Activated CD4-positive, CD25-positive, alpha-beta regulatory T cell treated with anti-CD3 and anti-CD28 coated beads, Interleukin-2, amount 50 U/mL, for 72 hours (primary cell): ENCODE results near the gene FLACC1.
"Not testable (repeated sequence)": the region's sequence is repeated elsewhere in the genome, so short reads cannot be mapped to it uniquely, and the experiment has no call there.

Experiments used
- DNase-seq: peaks from one replicate; pipeline ENCODE4 v3.0.0; 2021

FLACC1 gene

DNA sequence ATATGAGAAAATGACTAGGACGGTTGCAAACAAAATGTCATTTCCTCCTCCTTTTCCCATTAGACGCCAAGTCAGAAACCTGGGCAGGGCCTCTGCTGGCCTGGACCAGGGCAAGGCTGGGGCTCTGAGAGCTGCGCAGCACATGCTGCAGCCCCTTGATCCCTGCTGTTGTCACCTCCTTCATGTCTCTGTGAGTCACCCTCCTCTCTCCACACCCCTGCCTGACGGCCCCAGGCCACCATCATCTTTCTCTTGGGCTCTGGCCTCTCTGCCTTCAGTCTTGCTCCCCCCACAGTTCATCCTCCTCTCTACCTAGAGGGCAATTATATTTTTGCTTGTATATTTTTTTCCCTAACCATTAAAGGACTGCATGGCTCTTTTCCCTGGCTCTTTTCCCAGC is 10.0 kb downstream of the FLACC1 start:
- no peak for DNase-seq

DNA sequence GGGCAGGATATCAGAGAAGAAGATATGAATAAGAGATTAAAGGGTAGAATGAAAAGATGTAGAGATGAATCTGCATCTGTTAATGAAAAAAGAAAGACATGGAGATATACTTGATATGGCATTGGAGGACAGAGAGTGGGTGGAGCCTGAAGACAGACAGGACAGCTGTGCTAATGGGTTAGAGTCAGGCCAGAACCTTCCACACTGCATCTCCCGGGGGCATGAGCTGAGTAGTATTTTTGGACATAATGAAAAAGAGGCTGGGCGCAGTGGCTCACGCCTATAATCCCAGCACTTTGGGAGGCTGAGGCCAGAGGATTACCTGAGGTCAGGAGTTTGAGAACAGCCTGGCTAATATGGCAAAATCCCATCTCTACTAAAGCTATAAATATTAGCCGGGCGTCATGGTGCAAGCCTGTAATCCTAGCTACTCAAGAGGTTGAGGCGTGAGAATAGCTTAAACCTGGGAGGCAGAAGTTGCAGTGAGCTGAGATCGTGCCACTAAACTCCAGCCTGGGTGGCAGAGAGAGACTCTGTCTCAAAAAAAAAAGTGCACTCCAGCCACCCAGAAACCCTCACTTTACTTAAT is 11.4 kb downstream of the FLACC1 start:
- no peak for DNase-seq

DNA sequence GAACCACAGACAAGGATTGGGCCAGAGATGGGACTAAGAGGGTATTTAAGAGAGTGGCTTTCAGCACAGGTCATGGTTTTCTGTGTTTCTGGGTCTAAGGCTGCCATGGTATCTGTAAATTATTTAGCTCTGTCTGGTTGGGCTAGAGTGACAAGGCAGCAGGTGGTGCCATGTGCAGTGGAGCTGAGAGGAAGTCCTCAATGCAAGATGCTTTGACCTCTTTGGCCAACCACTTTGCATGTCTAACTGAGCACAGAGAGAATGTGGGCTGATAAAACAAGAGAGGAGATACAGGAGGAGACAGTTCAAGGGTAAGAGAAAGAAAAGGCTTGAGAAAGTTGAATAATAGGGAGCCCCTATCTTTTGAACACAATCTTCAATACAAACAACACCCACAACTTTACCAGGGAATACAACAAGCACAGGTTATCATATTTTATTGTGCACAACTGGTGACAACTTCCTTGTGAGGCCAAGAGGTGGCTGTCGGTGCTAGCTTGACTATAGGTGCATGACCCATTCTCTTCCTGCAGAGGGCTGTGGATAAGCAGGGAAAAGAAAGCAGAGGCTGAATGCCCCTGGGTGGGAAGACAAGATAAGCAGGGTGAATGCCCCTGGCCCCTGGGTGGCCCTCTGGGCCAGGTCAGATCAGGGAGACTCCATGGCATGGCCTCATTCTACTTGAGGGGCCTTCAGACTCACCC is 12.3 kb downstream of the FLACC1 start:
- DNase-seq, result no peak

DNA sequence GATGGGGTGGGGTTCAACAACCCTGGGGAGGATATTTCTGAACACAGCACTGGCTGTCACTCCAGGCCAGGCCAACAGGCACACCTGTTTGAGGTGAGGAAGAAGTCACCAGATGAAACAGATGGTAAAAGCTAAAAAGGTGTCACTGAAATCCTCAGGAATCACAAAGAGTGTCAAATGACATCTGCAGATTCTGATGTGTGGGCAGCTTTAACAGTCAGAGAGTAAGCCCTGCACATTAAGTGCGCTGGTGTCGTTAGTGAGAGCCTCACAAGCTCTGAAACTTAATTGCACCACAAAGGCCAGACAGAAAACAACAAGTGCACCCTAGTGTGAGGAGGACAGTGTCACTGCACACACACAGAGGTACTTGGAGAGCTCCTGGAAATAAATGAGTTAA is 13.6 kb downstream of the FLACC1 start:
- no peak for DNase-seq

DNA sequence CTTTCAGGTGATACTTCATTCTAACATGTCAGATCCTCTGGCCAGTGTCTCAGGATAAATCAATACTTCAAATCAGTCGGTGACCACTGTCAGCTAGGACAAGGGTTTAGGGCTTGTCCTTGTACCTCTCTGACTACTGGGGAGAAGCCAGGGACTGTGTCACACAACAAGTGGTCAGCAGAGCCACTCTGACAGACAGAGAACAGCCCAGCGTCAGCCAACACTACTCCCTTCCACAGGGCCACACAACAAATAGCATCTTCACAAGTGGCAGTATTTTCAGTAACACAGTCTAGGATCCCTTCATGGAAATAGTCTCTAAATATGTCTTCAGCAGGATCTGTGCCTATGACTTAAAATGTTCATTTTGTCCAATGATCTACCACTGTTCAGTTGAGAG is 14.2 kb downstream of the FLACC1 start:
- DNase-seq, result no peak

DNA sequence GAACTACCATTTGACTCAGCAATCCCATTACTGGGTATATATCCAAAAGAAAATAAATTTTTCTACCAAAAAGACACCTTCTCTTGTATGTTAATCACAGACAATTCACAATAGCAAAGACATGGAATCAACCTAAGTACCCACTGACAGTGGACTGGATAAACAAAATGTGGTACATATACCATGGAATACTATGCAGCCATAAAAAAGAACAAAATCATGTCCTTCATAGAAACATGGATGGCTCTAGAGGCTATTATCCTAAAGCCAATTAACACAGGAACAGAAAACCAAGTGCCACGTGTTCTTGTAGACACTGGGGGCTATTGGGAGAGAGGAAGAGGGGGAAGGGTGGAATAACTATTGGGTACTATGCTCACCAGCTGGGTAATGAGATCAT is 27.7 kb downstream of the FLACC1 start:
- DNase-seq, result no peak

DNA sequence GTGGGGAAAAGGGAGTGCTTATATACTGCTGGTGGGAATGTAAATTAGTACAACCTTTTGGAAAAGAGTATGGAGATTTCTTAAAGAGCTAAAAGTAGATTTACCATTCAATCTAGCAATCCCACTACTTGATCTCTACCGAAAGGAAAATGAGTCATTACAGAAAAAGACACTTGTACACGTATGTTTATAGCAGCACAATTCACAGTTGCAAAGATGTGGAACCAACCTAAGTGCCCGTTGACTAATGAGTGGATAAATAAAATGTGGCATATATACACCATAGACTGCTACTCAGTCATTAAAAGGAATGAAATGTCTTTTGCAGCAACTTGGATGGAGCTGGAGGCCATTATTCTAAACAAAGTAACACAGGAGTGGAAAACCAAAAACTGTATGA is 29.5 kb downstream of the FLACC1 start:
- no peak for DNase-seq

DNA sequence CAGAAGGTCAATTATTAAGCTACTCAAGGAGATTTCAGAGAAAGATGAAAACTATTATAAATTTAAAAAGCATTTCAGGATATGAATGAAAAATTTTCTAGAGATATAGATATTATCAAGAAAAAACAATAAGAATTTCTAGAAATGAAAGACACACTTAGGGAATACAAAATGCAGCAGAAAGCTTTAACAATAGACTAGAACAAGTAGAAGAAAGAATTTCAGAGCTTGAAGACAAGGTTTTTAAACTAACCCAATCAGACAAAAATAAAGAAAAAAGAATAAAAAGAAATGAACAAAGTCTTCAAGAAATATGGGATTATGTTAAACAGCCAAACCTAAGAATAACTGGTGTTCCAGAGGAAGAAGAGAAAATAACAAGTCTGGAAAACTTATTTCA is 34.4 kb downstream of the FLACC1 start:
- DNase-seq, result no peak

DNA sequence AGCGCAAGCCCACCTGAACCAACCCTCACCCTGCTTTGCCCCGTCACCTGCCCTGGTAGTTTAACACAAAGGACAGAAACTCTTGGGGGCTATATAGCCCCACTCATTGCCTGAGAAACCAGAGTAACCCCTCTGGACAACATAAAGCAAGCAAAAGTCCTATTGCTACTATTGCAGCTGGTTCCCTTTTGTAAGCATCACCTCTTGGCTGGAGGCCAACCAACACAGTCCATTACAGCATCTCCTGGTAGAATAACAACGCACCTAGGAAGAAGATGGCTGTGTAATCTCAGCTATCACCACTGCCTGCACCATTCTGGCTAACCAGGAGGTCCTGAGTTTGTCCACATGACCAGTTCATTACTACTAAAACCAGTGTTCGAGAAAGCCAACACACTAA is 36.4 kb downstream of the FLACC1 start:
- no peak for DNase-seq

DNA sequence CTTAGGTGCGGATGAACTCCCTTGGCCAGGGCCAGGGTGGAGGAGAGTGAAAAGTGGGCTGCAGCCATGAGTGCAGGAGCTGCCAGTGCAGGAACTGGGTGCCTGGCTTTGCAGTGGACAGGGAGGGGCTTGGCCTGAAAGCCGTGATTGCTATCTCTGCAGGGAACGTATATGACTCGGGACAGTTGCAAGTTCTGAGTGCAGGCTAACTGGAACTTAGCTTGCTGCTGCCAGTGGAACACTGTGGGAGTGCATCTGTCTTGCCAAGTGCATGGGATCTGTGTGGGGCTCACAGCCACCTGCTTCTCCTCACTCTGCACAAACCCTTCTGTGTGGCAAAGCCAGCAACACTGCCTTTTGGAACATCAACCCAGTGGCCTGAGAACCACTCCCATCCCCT is 36.9 kb downstream of the FLACC1 start:
- DNase-seq, result no peak

DNA sequence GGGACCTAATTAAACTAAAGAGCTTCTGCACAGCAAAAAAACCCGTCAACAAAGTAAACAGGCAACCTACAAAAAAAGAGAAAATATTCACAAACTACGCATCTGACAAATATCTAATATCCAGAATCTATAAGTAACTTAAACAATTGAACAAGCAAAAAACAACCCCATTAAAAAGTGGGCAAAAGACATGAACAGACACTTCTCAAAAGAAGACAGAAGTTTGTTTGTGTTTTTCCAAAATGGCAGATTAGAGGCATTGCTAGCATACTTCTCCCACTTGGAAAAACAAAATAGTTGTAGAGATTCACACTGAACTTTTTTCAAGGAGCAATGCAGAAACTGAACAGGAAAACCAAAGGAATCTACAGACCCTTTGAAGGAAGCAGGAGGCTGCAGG is 37.6 kb downstream of the FLACC1 start:
- DNase-seq, result no peak

DNA sequence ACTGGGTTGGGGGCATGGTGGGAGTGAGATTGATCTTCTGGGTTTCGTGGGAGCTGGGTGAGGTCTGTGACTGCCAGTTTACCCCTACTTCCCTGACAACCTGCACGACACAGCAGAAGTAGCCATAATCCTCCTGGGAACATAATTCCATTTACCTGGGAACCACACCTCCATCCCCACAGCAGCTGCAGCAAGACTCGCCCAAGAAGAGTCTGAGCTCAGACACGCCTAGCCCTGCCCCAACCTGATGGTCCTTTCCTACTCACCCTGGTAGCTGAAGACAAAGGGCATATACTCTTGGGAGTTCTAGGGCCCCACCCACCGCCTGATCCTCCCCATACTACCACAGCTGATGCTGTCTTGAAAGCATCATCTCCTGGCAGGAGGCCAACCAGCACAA is 43.8 kb downstream of the FLACC1 start:
- DNase-seq, result no peak

DNA sequence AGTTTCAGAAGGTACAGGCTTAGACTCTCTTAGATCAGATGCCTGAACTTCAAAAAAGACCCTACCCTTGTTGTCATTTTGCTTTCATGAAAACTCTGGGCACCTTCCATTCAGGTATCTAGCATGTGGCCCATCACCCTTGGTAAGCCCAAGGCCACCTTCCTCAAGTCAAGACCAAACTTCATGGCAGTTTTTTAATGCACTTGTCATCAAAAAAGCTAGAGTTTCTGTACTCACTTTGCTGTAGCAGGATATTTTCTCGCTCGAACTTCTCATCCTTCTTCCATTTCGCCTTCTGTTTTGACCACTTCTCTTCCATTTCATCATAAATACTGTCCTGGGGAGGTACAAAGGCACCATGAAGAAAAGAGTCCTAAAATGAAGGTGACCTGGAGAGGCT is 48.2 kb downstream of the FLACC1 start:
- DNase-seq, result no peak

DNA sequence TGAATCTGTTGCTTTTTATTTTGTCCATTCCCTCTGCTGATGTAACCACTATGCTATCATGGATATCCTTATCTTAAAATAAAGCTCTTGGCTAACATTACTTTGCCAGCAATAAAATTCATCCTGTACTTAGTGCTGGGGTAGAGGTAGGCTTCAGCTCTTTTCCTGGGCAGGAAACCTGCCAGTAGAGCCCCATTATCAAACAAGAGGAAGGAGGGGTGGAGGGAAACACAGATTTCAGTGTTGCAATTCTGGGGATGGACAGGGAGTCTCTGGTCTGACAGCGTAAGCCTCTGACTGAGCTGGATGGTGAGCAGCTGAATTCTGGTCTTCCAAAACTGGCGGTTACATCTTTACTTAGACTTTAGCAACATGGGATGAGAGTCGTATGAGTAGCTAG is 49.3 kb downstream of the FLACC1 start:
- DNase-seq, result no peak

DNA sequence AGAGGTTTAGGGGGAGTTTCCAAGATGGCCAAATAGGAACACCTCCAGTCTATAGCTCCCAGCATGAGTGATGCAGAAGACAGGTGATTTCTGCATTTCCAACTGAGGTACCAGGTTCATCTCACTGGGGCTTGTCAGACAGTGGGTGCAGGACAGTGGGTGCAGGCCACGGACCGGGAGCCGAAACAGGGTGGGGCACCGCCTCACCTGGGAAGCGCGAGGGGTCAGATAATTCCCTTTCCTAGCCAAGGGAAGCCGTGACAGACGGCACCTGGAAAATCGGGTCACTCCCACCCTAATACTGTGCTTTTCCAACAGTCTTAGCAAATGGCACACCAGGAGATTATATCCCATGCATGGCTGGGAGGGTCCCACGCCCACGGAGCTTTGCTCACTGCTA is 57.2 kb downstream of the FLACC1 start:
- DNase-seq, result not testable (repeated sequence)

DNA sequence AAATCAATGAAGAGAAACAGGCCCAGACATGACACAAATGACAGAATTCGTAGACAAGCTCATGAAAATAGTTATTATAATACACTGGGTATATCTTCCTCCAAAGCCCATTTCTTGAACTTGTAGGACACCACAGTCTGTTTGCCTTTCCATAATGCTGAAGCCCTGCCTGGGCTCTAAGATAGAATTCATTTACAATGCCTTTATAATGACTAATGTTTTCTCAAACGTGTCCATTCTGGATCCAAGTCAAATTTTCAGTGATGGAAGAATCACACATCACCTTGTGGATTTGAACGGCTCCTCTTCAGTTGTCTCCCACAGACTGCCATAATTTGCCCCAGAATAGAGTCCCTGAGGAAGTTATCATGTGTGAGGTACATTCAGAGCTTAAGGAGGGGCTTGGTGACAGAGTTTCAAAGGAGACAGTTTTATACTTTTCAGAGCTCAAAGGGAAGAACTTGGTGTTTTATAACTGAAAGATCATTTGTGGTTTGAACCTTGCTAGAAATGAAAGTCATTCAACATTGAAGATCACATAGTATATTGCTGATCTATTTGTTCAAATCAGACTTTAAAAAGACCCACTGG is 58.6 kb downstream of the FLACC1 start:
- DNase-seq, result no peak

DNA sequence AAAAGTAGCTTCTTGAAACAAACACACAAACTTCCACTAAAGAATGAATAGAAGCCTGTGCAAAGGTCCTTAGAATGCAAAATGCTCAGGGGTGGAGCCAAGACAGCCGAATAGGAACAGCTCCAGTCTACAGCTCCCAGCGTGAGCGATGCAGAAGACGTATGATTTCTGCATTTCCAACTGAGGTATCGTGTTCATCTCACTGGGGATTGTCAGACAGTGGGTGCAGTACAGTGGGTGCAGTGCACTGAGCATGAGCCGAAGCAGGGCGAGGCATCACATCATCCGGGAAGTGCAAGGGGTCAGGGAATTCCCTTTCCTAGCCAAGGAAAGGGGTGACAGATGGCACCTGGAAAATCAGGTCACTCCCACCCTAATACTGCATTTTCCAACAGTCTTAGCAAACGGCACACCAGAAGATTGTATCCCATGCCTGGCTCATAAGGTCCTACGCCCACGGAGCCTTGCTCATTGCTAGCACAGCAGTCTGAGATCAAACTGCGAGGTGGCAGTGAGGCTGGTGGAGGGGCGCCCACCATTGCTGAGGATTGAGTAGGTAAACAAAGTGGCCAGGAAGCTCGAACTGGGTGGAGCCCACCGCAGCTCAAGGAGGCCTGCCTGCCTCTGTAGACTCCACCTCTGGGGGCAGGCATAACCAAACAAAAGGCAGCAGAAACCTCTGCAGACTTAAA is 66.5 kb downstream of the FLACC1 start:
- not testable (repeated sequence) for DNase-seq

DNA sequence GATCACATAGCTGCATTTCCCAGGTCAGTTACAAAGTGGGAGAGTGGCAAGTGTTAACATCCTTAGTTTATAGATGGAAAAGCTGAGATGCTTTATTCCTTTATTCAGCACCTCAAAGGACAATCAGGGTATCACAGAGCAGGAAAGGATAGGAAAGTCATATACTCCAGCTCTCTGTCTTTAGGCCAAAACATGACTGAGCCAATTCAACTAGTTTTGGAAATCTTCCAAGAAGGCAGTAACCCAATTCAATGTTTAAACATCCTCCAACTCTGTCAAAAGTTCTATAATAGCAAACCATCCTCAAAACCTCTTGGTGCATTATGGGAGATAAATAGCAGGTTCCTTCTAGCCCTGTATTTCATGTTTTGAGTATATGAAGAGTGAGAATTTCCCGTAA is 71.6 kb downstream of the FLACC1 start:
- no peak for DNase-seq

DNA sequence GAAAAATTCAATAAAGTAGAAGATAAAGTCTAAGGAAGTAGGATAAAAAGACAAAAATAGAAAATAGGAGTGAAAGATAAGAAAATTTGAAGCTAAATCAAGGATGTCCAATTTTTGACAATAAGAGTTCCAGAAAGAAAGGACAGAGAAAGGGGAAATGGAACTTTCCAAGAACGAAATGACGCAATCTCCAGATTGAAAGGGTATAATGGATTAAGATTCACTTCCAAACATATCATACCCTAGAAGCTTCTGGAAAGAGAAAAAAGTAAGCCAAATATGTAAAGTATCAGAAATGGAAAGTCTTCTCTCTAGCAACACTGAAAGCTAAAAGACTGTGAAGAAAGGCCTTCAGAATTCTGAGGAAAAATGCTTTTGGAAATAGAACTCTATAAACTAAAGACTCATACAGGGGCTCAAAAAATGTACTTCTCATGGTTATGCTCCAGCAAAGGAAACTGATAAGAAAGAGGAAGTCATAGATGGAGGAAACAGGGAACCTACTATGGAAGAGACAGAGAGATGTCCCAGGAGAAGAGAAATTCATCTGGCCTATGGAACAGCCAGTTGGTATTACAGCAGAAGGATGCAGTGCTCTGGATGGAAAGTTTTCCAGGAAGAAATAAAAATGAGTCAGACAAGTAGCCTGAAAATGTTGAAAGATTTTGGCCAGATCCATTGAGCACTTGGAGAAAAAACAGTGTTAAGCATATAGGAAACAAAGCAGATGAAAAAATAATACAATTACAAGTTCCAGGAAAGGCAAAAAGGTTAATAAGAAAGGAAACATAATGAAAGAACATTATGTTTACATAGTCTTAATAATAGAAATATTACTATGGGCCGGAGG is 76.7 kb downstream of the FLACC1 start:
- no peak for DNase-seq

DNA sequence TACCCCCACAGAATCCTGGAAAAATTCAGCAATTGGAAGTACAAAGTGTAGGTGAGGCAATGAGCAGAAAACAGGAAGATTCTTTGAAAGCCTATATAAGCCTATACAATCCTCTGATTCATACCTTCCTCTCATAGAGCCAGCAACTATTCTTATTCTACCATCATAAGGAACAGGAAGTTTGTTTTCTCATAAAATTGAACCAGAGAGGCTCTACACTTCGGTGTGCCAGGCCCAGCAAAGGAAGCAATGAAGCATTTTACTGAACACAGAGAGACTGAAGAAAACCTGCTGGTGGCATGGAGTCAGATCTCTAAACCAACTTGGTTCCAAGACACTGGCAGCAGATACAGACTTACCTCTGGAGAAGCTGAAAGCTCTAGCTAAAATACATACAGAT is 78.1 kb downstream of the FLACC1 start:
- DNase-seq, result no peak

DNA sequence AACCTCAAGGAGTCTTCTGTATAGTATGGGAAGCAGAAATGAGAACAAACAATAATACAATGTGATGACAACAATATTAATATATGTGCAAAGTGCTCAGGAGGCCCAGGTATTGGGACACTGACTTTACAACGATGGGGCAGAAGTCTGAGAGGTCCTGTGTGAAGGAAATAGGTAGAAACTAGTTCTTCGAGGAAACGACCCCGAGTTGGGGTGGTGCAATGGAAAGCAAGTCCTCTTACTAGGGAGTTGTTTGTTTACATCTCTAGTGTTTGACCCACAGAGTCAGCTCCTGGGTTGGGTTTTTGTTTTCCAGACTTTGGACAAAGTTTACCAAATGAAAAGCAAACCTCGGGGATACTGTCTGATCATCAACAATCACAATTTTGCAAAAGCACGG is 80.6 kb downstream of the FLACC1 start:
- DNase-seq, result no peak

DNA sequence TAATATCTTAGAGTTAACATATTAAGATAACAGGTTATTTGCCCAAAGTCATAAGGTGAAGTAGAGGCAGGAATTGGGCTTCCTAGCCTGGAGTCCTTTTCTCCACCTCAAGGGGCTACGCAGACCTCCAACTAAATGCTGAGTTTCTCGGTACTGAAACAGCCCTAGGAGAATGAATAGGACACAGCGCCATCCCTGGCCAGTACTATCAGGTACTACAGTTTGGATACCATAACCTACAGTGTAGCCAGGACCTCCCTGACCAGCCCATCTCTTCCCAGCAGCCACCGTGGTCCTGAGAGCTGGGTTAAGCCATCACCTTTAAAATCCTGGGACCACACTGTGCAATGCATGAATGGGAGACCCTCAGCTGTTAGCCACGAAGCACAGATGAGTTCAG is 81.2 kb downstream of the FLACC1 start:
- DNase-seq, result no peak

DNA sequence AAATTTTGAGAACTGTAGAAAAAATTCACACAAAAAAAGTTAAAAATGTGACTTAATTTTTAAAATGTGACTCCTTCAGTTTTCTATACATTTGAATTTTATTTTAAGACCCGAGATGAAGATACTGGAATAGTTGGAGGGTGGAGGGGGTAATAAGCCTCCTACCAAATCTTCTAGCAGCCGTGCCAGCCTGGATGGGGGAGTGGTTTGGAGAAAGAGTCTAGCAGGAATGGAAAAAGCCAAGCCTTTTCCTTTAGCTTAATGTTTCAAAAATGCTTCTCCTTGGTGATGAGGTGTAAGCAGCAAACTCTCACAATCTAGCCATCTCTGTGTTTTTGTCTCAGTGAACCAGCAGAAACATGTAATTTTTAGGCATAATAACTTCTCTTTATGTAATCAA is 82.1 kb downstream of the FLACC1 start:
- DNase-seq, result no peak
